H1 (cell line): ENCODE data around the gene ZACN. TPM values are rescaled to one million over a fixed set of nuclear protein-coding genes. Genes with fewer than 3 reads are reported as not detected.

Experiments
- RFX5 ChIP-seq: IDR thresholded peaks from 2 replicates; pipeline ENCODE4 v1.6.1; 2011; ENCODE audit warnings: low read depth, low read length, improper control_type of control experiment, borderline replicate concordance
- polyA plus RNA-seq, 7 experiments: library from polyadenylated mRNA; depleted of rRNA in 3 of 7; stranded (reverse) in 5 of 7; unstranded in 2 of 7; fragments of >200 nt in 5 of 7; fragments of 200-250 nt in 2 of 7; gene quantifications; 1 replicate in 5 of 7; 2 replicates in 1 of 7; 4 replicates in 1 of 7; pipeline versions ENCODE4 v1.2.1 to v1.2.3, GENCODE V29; 2011 to 2013; ENCODE audit warnings: missing spikeins in 2 of 7, mixed read lengths in 2 of 7
- total RNA-seq: library from RNA; stranded (reverse); fragmentation: NEBNext Ultra II Directional; extraction: Animal tissue kit (Norgen Biotek cat#: 25700); gene quantifications from 2 replicates; pipeline ENCODE4 v1.2.1, GENCODE V29; 2021

Gene ZACN
- total and polyA plus RNA-seq, 2 of the 8 experiments (the other 6 are each of a cell fraction or from before 2014, with no cell fraction given), result 0.26 TPM; not detected in 1

GRCh38 chr17:76123191-76123499 is 44.2 kb downstream of the ZACN start (continued):
- no peak for TF ChIP-seq RFX5
